Measurements from ENCODE around the gene ADA.

Gene ADA

DNA sequence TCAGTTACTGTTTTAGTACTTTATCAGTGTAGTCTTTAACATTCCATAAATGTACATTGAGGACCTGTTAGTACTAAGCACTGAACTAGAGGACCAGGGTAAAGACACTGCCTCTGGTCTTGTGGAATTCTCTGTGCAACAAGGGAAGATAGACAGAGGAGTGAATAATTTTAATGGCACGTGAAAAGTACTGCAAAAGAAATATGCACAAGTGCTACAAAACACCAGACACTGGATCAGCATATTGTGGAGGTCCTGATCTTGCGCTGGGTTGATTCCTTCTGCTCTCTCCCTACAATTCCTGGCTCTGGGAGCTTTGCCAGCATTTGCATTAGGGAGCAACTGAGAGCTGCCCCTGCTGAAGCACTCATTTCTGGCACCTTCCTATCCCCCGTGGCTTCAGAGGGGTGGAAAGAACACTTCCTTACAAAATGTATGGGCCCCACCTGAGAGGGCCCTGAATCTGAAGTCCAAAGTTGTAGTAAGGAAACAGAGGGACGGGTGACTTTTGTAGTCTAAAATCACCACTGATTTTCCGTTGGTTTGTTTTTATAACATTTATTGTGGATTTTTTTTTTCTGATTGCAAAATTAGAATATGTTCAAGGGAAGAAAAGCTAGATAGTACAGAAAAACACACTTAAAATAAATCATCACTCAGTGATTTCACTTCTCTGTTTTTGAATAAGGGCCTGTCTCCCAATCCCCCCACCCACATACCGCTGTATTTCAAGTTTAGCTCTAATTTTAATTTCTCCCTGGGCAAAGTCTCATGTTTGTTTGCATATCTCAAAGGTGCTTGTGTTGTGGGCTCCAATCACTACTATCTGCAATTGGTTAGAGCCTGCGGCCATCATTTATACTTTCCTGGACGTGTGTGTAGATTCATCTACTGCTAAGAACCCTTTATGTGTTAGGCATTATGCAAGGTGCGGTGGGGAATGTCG, 64.2 kb downstream of the ADA start:
- in situ Hi-C loops (cut with HindIII; ENCODE audit: low sequenced_read_pairs) = no loop called here

GRCh38 chr20:44586289-44586911, 65.1 kb downstream of the ADA start:
- DNase-seq (ENCODE audit: low read depth) = no peak
- H3K4me3 ChIP-seq (ENCODE audit: low read depth, low read length) = no peak overlapping the region
- TF ChIP-seq, protein P1, sequence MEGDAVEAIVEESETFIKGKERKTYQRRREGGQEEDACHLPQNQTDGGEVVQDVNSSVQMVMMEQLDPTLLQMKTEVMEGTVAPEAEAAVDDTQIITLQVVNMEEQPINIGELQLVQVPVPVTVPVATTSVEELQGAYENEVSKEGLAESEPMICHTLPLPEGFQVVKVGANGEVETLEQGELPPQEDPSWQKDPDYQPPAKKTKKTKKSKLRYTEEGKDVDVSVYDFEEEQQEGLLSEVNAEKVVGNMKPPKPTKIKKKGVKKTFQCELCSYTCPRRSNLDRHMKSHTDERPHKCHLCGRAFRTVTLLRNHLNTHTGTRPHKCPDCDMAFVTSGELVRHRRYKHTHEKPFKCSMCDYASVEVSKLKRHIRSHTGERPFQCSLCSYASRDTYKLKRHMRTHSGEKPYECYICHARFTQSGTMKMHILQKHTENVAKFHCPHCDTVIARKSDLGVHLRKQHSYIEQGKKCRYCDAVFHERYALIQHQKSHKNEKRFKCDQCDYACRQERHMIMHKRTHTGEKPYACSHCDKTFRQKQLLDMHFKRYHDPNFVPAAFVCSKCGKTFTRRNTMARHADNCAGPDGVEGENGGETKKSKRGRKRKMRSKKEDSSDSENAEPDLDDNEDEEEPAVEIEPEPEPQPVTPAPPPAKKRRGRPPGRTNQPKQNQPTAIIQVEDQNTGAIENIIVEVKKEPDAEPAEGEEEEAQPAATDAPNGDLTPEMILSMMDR (IDR thresholded peaks at IDR 0.05; ENCODE audit: low read depth, low read length, missing control alignments) = no peak
- in situ Hi-C loops (cut with HindIII; ENCODE audit: low sequenced_read_pairs) = no loop called here

More for the DNA sequence above, 64.2 kb downstream of the ADA start:
- H3K4me3 ChIP-seq (ENCODE audit: low read depth, low read length) = no peak overlapping the region
- DNase-seq (ENCODE audit: low read depth) = no peak
- TF ChIP-seq, protein P1 (IDR thresholded peaks at IDR 0.05; ENCODE audit: low read depth, low read length, missing control alignments) = no peak

- no peak for DNase-seq (ENCODE audit: low read depth)
- TF ChIP-seq, protein P1 (IDR thresholded peaks at IDR 0.05; ENCODE audit: low read depth, low read length, missing control alignments) = no peak
- H3K4me3 ChIP-seq (ENCODE audit: low read depth, low read length) = no peak overlapping the region
- in situ Hi-C loops (cut with HindIII; ENCODE audit: low sequenced_read_pairs) = no loop called here
Observed at GRCh38 chr20:44585057-44585963, 66.2 kb downstream of the ADA start.

DNA sequence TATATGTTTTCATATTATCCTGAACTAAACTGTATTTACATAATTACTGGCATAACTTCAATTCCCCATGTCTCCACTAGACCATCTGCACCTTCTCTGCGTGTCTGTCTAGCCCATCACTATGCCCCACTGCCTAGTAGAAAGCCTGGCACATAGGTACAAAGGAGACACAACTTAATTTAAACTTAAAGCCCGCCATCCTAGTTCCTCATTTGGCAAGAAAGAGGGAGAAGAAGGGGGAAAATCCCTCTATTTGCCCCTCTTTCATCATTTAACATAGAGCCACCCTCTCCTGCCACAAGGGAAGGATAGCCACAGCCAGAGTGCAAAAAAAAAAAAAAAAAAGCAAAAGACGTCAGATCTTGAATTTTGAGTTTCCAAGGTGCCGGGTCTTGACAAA, 67.3 kb downstream of the ADA start:
- in situ Hi-C loops (cut with HindIII; ENCODE audit: low sequenced_read_pairs) = no loop called here
- no peak for DNase-seq (ENCODE audit: low read depth)
- TF ChIP-seq, protein P1 (IDR thresholded peaks at IDR 0.05; ENCODE audit: low read depth, low read length, missing control alignments) = no peak
- H3K4me3 ChIP-seq (ENCODE audit: low read depth, low read length) = no peak overlapping the region

GRCh38 chr20:44583157-44583556, 68.3 kb downstream of the ADA start:
- TF ChIP-seq, protein P1 (IDR thresholded peaks at IDR 0.05; ENCODE audit: low read depth, low read length, missing control alignments) = no peak
- DNase-seq (ENCODE audit: low read depth) = no peak
- no peak overlapping the region for H3K4me3 ChIP-seq (ENCODE audit: low read depth, low read length)
- in situ Hi-C loops (cut with HindIII; ENCODE audit: low sequenced_read_pairs) = no loop called here

Data from astrocyte of the cerebellum (primary cell).